DND-41 (cell line): ENCODE results near the gene C2orf69.

Experiments used
- ATAC-seq: fragments of 200-7000 bp; cut with Tn5 transposase; 3 replicates; pipeline ENCODE4 v1.9.1; 2021; ENCODE audit warnings: low read depth; ENCODE audit not compliant: insufficient read depth
- DNase-seq: peaks from one replicate; pipeline ENCODE4 v3.0.0-alpha.2; 2020
- H2AFZ ChIP-seq: 2 replicates; pipeline ENCODE4 v1.6.0; 2012; ENCODE audit warnings: low read depth, low read length
- H3K27ac ChIP-seq: 2 replicates; pipeline ENCODE4 v1.5.1; 2012; ENCODE audit warnings: low read length, inconsistent platforms
- H3K27me3 ChIP-seq: fragments of 200-600 bp; sonication (generic); 2 replicates; pipeline ENCODE4 v1.6.0; 2012; ENCODE audit warnings: low read length, mild to moderate bottlenecking, inconsistent platforms; ENCODE audit not compliant: insufficient read depth, poor library complexity
- H3K36me3 ChIP-seq: 2 replicates; pipeline ENCODE4 v1.5.1; 2012; ENCODE audit warnings: low read length, inconsistent platforms; ENCODE audit not compliant: insufficient read depth
- H3K4me1 ChIP-seq: 2 replicates; pipeline ENCODE4 v1.5.1; 2012; ENCODE audit warnings: mild to moderate bottlenecking, low read length; ENCODE audit not compliant: insufficient read depth
- H3K4me2 ChIP-seq: 2 replicates; pipeline ENCODE4 v1.6.0; 2012; ENCODE audit warnings: mild to moderate bottlenecking, moderate library complexity, low read length, inconsistent platforms; ENCODE audit not compliant: insufficient read depth
- H3K4me3 ChIP-seq, 2 experiments: fragments of 200-600 bp in 1 of 2; shearing (Covaris generic) in 1 of 2; 2 replicates each; pipeline ENCODE4 v1.5.1; 2012 to 2016; ENCODE audit warnings: inconsistent platforms in 2 of 2, low read length in 2 of 2, mild to moderate bottlenecking in 2 of 2, low read depth in 1 of 2, moderate library complexity in 1 of 2
- H3K79me2 ChIP-seq: 2 replicates; pipeline ENCODE4 v1.6.0; 2012; ENCODE audit warnings: low read length, inconsistent platforms; ENCODE audit not compliant: insufficient read depth
- H3K9ac ChIP-seq: 2 replicates; pipeline ENCODE4 v1.6.0; 2012; ENCODE audit warnings: low read depth, mild to moderate bottlenecking, inconsistent platforms, low read length, moderate library complexity
- H3K9me3 ChIP-seq: 2 replicates; pipeline ENCODE4 v1.5.1; 2012; ENCODE audit warnings: low read length, moderate library complexity, mild to moderate bottlenecking, inconsistent platforms; ENCODE audit not compliant: insufficient read depth, severe bottlenecking
- H4K20me1 ChIP-seq: 2 replicates; pipeline ENCODE4 v1.6.0; 2012; ENCODE audit warnings: low read length; ENCODE audit not compliant: insufficient read depth
- EZH2 ChIP-seq: IDR thresholded peaks from 3 replicates; pipeline ENCODE4 v1.6.1; 2012; ENCODE audit warnings: borderline replicate concordance, low read depth, mild to moderate bottlenecking, moderate library complexity, low read length, inconsistent platforms; ENCODE audit not compliant: severe bottlenecking
- TF ChIP-seq, protein P1 (sequence below): IDR thresholded peaks from 2 replicates; pipeline ENCODE4 v1.5.1; 2012; ENCODE audit warnings: borderline replicate concordance, low read length, moderate library complexity, mild to moderate bottlenecking; ENCODE audit not compliant: poor library complexity, severe bottlenecking; ENCODE audit errors: extremely low read depth

C2orf69 gene

DNA sequence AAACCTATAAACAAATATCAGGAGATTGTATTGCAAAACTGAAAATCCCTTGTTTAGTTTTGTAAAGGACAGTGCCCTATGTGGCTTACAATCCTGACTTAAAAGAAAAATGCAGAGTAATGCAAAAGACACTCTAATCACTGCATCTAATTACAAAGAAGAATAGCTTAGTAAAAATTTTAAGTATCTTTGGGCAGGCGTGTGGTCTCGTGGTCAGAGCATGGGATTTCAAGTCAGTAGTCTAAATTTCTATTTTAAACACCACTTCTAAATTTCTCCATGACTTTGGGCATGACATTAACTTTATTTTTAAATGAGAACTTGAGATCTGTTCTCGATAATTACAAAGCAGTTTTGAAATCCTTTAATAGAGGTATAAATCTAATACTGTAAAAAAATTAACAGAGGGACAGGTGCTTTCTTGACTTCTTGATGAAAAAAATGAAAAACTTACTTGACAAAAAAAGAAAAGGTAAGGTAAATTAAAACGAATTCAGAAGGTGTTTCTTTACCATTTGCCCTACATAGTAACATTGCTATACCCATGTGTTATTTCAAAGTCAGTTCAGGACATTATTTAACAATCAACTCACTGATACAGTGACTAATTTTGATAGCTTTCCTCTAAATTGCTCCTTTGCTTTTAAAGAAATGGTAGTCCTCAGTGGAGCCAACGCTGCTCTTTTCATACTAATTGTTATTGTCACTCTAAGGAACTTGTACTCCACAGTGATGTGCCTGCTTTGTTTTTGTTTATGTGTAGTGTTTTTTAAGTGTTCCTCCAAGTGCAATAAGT, 42.5 kb upstream of the C2orf69 start:
- Histone ChIP-seq H3K9me3 (no peaks in the 10 kb centered on the region), H3K4me1 (no peaks in the 10 kb centered on the region), H3K27ac (no peak overlapping the region), H3K4me3 (no peak overlapping the region), H3K36me3 (no peaks in the 10 kb centered on the region), H3K4me2 (no peak overlapping the region), H4K20me1 (no peaks in the 10 kb centered on the region), H3K79me2 (no peaks in the 10 kb centered on the region), H2AFZ (no peak overlapping the region), H3K9ac (no peak overlapping the region), H3K27me3 (no peaks in the 10 kb centered on the region)
- TF ChIP-seq, protein P1, sequence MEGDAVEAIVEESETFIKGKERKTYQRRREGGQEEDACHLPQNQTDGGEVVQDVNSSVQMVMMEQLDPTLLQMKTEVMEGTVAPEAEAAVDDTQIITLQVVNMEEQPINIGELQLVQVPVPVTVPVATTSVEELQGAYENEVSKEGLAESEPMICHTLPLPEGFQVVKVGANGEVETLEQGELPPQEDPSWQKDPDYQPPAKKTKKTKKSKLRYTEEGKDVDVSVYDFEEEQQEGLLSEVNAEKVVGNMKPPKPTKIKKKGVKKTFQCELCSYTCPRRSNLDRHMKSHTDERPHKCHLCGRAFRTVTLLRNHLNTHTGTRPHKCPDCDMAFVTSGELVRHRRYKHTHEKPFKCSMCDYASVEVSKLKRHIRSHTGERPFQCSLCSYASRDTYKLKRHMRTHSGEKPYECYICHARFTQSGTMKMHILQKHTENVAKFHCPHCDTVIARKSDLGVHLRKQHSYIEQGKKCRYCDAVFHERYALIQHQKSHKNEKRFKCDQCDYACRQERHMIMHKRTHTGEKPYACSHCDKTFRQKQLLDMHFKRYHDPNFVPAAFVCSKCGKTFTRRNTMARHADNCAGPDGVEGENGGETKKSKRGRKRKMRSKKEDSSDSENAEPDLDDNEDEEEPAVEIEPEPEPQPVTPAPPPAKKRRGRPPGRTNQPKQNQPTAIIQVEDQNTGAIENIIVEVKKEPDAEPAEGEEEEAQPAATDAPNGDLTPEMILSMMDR: no peak
- TF ChIP-seq EZH2: no peak
- ATAC-seq (no peak), DNase-seq (no peak)

DNA sequence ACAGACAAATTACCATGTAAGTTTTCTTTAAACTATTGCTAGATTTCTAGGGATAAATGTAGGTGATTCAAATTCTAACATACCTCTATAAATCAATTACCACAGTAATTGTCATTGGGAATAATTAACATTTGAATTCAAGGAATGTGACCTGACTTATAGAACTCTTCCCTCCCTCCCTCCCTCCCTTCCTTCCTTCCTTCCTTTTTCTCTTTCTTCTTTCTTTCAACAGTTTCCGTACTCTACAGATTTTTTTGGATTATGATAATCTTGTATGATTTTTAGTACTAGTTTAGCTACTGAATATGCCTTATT, 41.9 kb upstream of the C2orf69 start:
- H3K36me3 ChIP-seq: no peaks in the 10 kb centered on the region
- peaks cover 5% of the 10 kb centered on the region for H3K9me3 ChIP-seq
- DNase-seq (no peak), ATAC-seq (no peak)
- no peaks in the 10 kb centered on the region for H3K79me2 ChIP-seq
- no peak for TF ChIP-seq EZH2
- TF ChIP-seq, protein P1: no peak
- H3K4me3 ChIP-seq: no peak overlapping the region
- no peaks in the 10 kb centered on the region for H3K27me3 ChIP-seq
- H2AFZ ChIP-seq: no peak overlapping the region
- H3K4me1 ChIP-seq: no peaks in the 10 kb centered on the region
- H4K20me1 ChIP-seq: no peaks in the 10 kb centered on the region
- H3K4me2 ChIP-seq: no peak overlapping the region
- no peak overlapping the region for H3K9ac ChIP-seq
- H3K27ac ChIP-seq: no peak overlapping the region

DNA sequence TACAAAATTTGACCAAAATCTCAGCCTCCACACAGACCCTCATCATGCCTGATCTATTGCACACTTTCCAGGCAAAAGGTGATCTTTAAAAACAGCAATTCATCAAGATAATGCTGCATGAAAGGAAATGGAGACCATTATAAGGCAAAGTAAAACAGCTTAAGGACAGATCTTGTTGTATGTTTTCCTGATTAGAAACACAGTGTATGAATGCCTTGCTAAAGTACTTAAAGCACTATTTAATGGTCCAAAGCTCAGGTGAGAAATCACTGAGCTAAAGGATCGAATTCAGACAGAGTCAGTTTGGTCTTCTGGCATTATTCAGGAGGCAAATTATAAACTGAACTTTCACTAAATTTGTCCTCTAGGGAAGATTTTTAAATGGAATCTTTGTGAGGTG, 41.4 kb upstream of the C2orf69 start:
- H3K4me1 ChIP-seq: no peaks in the 10 kb centered on the region
- TF ChIP-seq, protein P1: no peak
- TF ChIP-seq EZH2: no peak
- no peaks in the 10 kb centered on the region for H3K36me3 ChIP-seq
- ATAC-seq: no peak
- H3K79me2 ChIP-seq: no peaks in the 10 kb centered on the region
- DNase-seq: no peak
- no peak overlapping the region for H3K27ac ChIP-seq
- H2AFZ ChIP-seq: no peak overlapping the region
- no peak overlapping the region for H3K9ac ChIP-seq
- no peaks in the 10 kb centered on the region for H4K20me1 ChIP-seq
- no peak overlapping the region for H3K4me3 ChIP-seq
- no peaks in the 10 kb centered on the region for H3K27me3 ChIP-seq
- H3K4me2 ChIP-seq: no peak overlapping the region
- H3K9me3 ChIP-seq: peaks cover 8% of the 10 kb centered on the region
